ENCODE results near the gene GNAS. TPM values are rescaled to one million over a fixed set of nuclear protein-coding genes. Genes with fewer than 3 reads are reported as not detected.
"Not testable (repeated sequence)": the region's sequence is repeated elsewhere in the genome, so short reads cannot be mapped to it uniquely, and the experiment has no call there.

GNAS gene
- total and polyA plus RNA-seq, 9 donors, result 1,389 to 3,620 (median 3,139) TPM

DNA sequence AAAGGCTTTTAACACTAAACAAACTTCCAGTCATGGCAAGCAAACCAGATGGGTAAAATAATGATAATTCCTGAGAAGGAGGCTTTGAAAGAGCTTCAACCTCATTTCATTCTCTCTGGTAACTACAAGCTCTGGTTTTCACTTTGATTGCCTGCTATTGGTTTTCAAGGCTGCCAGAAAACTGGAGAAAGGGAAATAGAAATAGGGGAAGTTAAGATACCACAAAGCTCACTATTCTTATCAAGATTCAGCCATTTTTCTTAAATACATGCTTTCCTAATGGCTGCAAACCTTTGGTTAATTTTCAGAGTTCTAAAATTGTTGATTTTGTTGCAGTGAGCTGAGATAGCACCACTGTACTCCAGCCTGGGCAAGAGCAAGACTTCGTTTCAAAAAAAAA, 86.0 kb downstream of the GNAS start:
- H3K9me3 ChIP-seq (replicated peaks; ENCODE audit: control insufficient read depth, low read depth, low read length), result peaks cover 4% of the 10 kb centered on the region
- peak; percentile 9 for DNase-seq
- H3K4me3 ChIP-seq (ENCODE audit: low read length), result no peak overlapping the region
- no peaks in the 10 kb centered on the region for H3K4me1 ChIP-seq (ENCODE audit: control insufficient read depth, insufficient read depth, low read length)
- H3K27ac ChIP-seq (ENCODE audit: low read length), result no peak overlapping the region
- no peaks in the 10 kb centered on the region for H3K36me3 ChIP-seq (ENCODE audit: control insufficient read depth, insufficient read depth, low read length)
- no CpG with 5 or more reads among the region's 1 CpG for WGBS (ENCODE audit: insufficient coverage)
- H3K27me3 ChIP-seq (ENCODE audit: control insufficient read depth, insufficient read depth, low read length), result no peaks in the 10 kb centered on the region

DNA sequence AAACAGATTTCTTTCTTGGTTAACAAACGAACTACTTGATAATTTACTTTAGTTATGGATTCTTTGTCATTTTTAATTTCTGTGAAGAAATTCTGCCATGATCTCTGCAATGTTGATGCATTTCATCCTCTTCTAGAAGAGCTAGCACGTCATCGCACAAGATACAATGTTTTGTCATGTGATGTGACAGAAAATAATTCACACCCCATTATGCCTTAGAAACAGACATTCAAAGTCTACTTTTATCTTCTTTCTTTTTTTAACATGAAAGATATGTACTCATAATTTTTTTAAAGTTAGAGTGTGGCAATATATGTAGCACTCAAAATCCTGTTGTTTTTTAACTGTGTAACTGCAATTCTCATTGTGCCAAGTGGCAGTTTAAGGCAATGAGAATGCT, 89.0 kb downstream of the GNAS start:
- Histone ChIP-seq H3K9me3 (replicated peaks; ENCODE audit: control insufficient read depth, low read depth, low read length) (peaks cover under 1% of the 10 kb centered on the region), H3K27ac (ENCODE audit: low read length) (no peak overlapping the region)
- no CpG with 5 or more reads among the region's 3 CpGs for WGBS (ENCODE audit: insufficient coverage)

DNA sequence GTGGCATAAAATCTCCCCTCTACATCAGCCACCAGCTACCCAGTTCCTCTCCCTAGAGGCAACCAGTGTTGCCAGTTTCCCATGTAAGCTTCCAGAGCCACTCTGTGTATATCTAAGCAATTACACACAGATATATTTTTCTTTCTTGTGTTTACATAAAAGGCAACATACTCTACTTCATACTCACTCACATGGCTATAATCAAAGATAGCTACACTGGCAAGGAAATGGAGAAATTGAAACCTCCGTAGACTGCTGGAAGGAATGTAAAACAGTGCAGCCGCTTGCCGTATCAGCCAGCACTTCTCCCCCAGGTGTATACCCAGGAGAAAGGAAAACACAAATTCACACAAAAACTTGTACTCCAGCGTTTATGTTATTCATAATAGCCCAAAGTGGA, 90.0 kb downstream of the GNAS start:
- DNase-seq, result no peak

More for the DNA sequence above, 89.0 kb downstream of the GNAS start:
- Histone ChIP-seq H3K4me3 (ENCODE audit: low read length) (no peak overlapping the region), H3K4me1 (ENCODE audit: control insufficient read depth, insufficient read depth, low read length) (no peaks in the 10 kb centered on the region), H3K36me3 (ENCODE audit: control insufficient read depth, insufficient read depth, low read length) (no peaks in the 10 kb centered on the region), H3K27me3 (ENCODE audit: control insufficient read depth, insufficient read depth, low read length) (no peaks in the 10 kb centered on the region)
- DNase-seq, result no peak

DNA sequence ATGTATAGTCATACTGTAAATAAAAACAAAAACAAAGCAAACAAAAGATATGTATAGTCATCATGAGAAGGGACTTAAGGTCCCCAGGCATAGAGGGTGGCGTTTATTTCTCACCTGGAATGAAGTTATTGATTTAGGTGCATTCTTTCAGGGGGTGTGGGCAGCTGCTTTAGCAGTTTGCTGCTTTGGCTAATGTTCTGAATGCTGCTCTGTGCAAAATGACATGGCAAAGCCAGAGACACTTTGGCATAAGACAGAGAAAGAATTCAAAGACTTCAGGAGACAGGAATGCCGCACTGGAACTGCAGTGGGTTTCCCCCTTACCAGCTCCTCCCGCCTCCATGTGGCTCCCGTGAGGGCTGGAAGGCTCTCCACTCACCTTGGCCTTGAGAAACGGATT, 92.1 kb downstream of the GNAS start:
- Histone ChIP-seq H3K9me3 (replicated peaks; ENCODE audit: control insufficient read depth, low read depth, low read length) (no peaks in the 10 kb centered on the region), H3K27me3 (ENCODE audit: control insufficient read depth, insufficient read depth, low read length) (no peaks in the 10 kb centered on the region), H3K4me3 (ENCODE audit: low read length) (no peak overlapping the region), H3K4me1 (ENCODE audit: control insufficient read depth, insufficient read depth, low read length) (no peaks in the 10 kb centered on the region), H3K36me3 (ENCODE audit: control insufficient read depth, insufficient read depth, low read length) (no peaks in the 10 kb centered on the region), H3K27ac (ENCODE audit: low read length) (no peak overlapping the region)
- 78% methylated on average over 1 of the region's 5 CpGs for WGBS (ENCODE audit: insufficient coverage)
- peak; percentile 11 for DNase-seq

More for the DNA sequence above, 90.0 kb downstream of the GNAS start:
- Histone ChIP-seq H3K36me3 (ENCODE audit: control insufficient read depth, insufficient read depth, low read length) (no peaks in the 10 kb centered on the region), H3K27me3 (ENCODE audit: control insufficient read depth, insufficient read depth, low read length) (no peaks in the 10 kb centered on the region), H3K4me3 (ENCODE audit: low read length) (no peak overlapping the region), H3K4me1 (ENCODE audit: control insufficient read depth, insufficient read depth, low read length) (no peaks in the 10 kb centered on the region), H3K27ac (ENCODE audit: low read length) (no peak overlapping the region), H3K9me3 (replicated peaks; ENCODE audit: control insufficient read depth, low read depth, low read length) (no peaks in the 10 kb centered on the region)
- no CpG with 5 or more reads among the region's 4 CpGs for WGBS (ENCODE audit: insufficient coverage)

DNA sequence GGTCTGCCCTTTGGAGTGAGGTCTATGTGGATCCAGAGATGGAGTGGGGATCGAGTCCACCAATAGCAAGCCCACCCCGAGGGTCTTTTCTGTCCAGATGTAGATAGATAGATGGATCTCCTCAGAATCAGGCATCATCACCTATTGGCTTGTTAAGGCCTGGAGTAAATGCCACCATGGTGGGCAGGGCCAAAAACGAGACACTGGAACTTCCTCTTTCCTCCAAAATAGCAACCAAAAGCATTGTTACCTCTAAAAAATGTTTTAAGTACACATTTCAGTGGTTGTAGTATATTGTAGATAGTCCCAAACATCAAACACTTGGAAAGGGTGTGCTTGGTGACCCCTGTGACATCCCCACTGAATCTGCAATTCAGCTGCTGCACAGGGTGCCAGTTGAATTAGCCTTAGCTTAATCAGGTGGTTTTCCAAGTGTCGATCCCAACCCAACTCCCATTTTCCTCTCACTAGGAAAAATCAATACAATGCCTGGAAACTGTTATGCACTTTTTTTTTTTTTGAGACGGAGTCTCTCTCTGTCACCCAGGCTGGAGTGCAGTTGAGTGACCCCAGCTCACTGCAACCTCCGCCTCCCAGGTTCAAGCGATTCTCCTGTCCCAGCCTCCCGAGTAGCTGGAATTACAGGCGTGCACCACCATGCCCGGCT, 93.6 kb downstream of the GNAS start:
- DNase-seq, result no peak
- Histone ChIP-seq H3K4me3 (ENCODE audit: low read length) (no peak overlapping the region), H3K27me3 (ENCODE audit: control insufficient read depth, insufficient read depth, low read length) (no peaks in the 10 kb centered on the region), H3K9me3 (replicated peaks; ENCODE audit: control insufficient read depth, low read depth, low read length) (no peaks in the 10 kb centered on the region), H3K36me3 (ENCODE audit: control insufficient read depth, insufficient read depth, low read length) (no peaks in the 10 kb centered on the region), H3K27ac (ENCODE audit: low read length) (no peak overlapping the region), H3K4me1 (ENCODE audit: control insufficient read depth, insufficient read depth, low read length) (no peaks in the 10 kb centered on the region)
- 87% methylated on average over 5 of the region's 10 CpGs for WGBS (ENCODE audit: insufficient coverage)

DNA sequence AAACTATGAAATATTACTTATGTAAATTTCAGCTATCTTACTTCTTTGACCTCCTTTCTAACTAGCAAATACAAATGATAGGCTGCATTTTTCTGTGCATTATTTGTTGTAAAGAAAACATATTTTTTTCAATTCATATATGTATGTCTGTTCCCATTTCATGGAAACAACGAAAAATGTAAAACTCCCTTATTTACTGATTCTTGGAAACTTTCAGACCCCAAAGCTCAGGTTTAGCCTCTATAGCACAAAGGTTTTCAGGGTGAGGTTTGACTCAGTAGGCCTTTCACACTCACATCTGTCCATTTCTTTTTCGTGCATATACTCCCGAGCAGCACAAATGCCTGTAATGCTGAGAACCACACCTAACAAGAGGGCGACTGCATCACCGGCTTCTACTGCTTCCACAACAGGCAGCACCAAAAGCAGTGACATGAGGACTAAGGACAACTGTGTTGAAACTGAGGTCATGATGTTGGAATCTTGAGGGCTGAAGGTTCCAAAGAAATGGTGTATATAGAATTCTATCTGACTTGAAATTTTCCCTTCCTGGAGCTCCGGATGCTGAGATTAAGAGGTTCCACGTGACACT, 95.4 kb downstream of the GNAS start:
- not testable (repeated sequence) for H3K4me3 ChIP-seq (ENCODE audit: low read length); H3K9me3 ChIP-seq (replicated peaks; ENCODE audit: control insufficient read depth, low read depth, low read length); H3K36me3 ChIP-seq (ENCODE audit: control insufficient read depth, insufficient read depth, low read length); DNase-seq; H3K27me3 ChIP-seq (ENCODE audit: control insufficient read depth, insufficient read depth, low read length); H3K27ac ChIP-seq (ENCODE audit: low read length); H3K4me1 ChIP-seq (ENCODE audit: control insufficient read depth, insufficient read depth, low read length)
- WGBS (ENCODE audit: insufficient coverage), result no CpG with 5 or more reads among the region's 7 CpGs

DNA sequence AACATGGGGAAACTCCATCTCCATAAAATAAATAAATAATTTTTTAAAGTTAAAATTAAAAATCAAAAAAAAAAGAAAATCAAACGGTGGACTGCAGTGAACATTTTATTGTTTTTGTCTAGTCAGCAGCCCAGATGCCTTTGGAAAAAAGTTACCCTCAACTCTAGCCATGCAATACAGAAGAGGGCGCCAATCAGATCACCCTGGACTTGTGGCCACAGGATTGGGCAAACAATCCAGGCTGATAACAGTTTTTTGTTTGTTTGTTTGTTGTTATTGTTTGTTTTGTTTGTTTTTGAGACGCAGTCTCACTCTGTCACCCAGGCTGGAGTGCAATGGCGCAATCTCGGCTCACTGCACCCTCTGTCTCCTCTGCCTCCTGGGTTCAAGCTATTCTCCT, 98.1 kb downstream of the GNAS start:
- no peaks in the 10 kb centered on the region for H3K36me3 ChIP-seq (ENCODE audit: control insufficient read depth, insufficient read depth, low read length)
- H3K27me3 ChIP-seq (ENCODE audit: control insufficient read depth, insufficient read depth, low read length), result no peaks in the 10 kb centered on the region
- 100% methylated on average over 3 of the region's 5 CpGs for WGBS (ENCODE audit: insufficient coverage)
- no peaks in the 10 kb centered on the region for H3K4me1 ChIP-seq (ENCODE audit: control insufficient read depth, insufficient read depth, low read length)
- H3K4me3 ChIP-seq (ENCODE audit: low read length), result no peak overlapping the region
- H3K27ac ChIP-seq (ENCODE audit: low read length), result no peak overlapping the region
- DNase-seq, result no peak
- no peaks in the 10 kb centered on the region for H3K9me3 ChIP-seq (replicated peaks; ENCODE audit: control insufficient read depth, low read depth, low read length)

DNA sequence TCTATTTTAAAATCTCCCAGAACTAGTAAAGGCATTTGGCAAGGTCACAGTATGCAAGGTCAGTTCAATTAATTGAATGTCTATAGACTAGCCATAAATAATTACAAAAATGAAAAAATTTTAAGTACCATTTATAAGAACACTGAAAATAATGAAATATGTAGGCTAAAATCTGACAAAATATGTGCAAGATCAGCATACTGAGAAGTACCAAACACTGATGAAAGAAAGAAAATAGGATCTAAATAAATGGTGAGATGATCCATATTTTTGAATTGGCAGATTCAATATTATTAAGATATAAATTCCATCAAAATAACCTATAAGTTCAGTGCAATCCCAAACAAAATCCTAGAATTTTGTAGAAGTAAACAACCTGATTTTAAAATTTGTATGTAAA, 100.5 kb downstream of the GNAS start:
- Histone ChIP-seq H3K9me3 (replicated peaks; ENCODE audit: control insufficient read depth, low read depth, low read length) (no peaks in the 10 kb centered on the region), H3K4me1 (ENCODE audit: control insufficient read depth, insufficient read depth, low read length) (no peaks in the 10 kb centered on the region), H3K27me3 (ENCODE audit: control insufficient read depth, insufficient read depth, low read length) (no peaks in the 10 kb centered on the region), H3K36me3 (ENCODE audit: control insufficient read depth, insufficient read depth, low read length) (no peaks in the 10 kb centered on the region), H3K27ac (ENCODE audit: low read length) (no peak overlapping the region), H3K4me3 (ENCODE audit: low read length) (no peak overlapping the region)
- DNase-seq, result no peak

DNA sequence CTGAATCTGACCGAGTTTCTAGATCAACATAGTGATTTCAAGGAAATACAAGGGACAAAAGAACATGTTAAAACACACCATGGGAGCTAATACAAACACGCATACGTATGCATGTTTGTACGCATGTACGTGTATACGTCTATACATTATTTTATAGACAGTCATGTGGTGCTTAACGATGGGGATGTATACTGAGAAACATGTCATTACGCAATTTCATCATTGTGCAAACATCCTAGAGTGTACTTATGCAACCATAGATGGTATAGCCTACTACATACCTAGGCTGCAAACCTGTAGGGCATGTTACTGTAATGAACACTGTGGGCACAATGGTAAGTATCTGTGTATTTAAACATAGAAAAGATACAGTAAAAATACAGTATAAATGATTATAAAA, 103.6 kb downstream of the GNAS start:
- no peaks in the 10 kb centered on the region for H3K9me3 ChIP-seq (replicated peaks; ENCODE audit: control insufficient read depth, low read depth, low read length)
- 93% methylated on average over 3 of the region's 8 CpGs for WGBS (ENCODE audit: insufficient coverage)

DNA sequence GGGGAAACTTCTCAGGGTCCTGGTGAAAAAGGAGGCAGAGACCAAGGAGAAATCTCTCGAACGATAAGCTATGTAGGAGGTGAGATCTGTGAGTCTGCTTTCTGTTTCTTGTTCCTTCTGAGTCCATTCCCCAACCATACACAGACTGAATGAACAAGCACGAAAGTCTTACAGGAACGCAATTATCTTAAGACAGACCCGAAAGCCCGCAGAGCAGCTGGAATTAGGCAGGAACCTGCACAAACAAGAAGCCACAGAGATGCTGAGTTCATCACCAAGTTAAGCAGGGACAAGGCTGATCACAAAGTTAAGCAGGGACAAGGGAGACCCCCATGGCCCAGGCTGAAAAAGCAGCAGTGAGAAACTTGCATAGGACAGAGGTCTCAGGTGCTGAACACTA, 107.1 kb downstream of the GNAS start:
- H3K36me3 ChIP-seq (ENCODE audit: control insufficient read depth, insufficient read depth, low read length), result no peaks in the 10 kb centered on the region
- no peaks in the 10 kb centered on the region for H3K4me1 ChIP-seq (ENCODE audit: control insufficient read depth, insufficient read depth, low read length)
- H3K27ac ChIP-seq (ENCODE audit: low read length), result no peak overlapping the region
- no peaks in the 10 kb centered on the region for H3K9me3 ChIP-seq (replicated peaks; ENCODE audit: control insufficient read depth, low read depth, low read length)
- H3K27me3 ChIP-seq (ENCODE audit: control insufficient read depth, insufficient read depth, low read length), result no peaks in the 10 kb centered on the region
- no CpG with 5 or more reads among the region's 6 CpGs for WGBS (ENCODE audit: insufficient coverage)
- DNase-seq, result no peak
- H3K4me3 ChIP-seq (ENCODE audit: low read length), result no peak overlapping the region

More for the DNA sequence above, 103.6 kb downstream of the GNAS start:
- Histone ChIP-seq H3K4me3 (ENCODE audit: low read length) (no peak overlapping the region), H3K27me3 (ENCODE audit: control insufficient read depth, insufficient read depth, low read length) (no peaks in the 10 kb centered on the region), H3K27ac (ENCODE audit: low read length) (no peak overlapping the region), H3K36me3 (ENCODE audit: control insufficient read depth, insufficient read depth, low read length) (no peaks in the 10 kb centered on the region), H3K4me1 (ENCODE audit: control insufficient read depth, insufficient read depth, low read length) (no peaks in the 10 kb centered on the region)
- DNase-seq, result no peak
